Choroid plexus epithelial cell (primary cell): ENCODE measurements around the gene SCAPER.

Source experiments
- DNase-seq: peaks from one replicate; pipeline ENCODE4 v3.0.0-alpha.2; 2010; ENCODE audit warnings: low read depth
- H3K4me3 ChIP-seq: 2 replicates; pipeline ENCODE4 v1.5.1; 2011; ENCODE audit warnings: low read depth, mild to moderate bottlenecking, control low read depth, low read length, moderate library complexity
- TF ChIP-seq, protein P1 (sequence below): conservative IDR thresholded peaks from 2 replicates; pipeline ENCODE4 v1.5.1; 2011; ENCODE audit warnings: low read depth, mild to moderate bottlenecking, control low read depth, inconsistent platforms, low read length, moderate library complexity

SCAPER gene

DNA sequence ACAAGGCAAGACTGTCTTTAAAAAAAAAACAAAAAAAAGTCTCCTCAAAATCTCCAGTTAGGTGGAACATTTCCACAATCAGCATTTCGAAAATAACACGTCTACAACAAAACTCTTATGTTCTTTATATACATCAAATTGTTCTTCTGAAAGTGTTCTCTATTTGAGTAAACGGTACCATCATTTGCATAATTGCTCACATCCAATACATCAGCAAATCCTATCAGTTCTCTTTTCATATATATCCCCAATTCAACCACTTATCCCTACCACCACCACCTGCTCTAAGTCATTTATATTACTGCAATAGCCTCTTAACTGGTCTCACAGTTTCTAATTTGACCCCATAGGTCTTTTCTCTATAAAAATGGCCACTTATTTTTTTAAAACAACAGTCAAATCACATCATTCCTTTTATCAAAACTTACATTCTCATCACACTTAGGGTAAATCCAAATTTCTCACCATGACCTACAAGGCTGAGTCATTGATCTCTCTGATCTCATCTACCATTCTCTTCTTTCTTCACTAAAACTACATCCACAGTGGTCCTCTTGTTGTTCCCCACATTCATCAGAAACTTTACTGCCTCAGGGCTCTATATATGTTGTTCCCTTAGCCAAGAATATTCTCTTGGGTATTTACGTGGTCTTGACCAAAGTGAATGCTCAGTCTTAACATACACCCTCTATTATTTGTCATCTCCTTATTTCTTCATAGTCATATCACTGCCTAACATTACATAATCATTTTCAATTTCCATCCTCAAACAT is 237.0 kb downstream of the SCAPER start:
- no peak for DNase-seq

DNA sequence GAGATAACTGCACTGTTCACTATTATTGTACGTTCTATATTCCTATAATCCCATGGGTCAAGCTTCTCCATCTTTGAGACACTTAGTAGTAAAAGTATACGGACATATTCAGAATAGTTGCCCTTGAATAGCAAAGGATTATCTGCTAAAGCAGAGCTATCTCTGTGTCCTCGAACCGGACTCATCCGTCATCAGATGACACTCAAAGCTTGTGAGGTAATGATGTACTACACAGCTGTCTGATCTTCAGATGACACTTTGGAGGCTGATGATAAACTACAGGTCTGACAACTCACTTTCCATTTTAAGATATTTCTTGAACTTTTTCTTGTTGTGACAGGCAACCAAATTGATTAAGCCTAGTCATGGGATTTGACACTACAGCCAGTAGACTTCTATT is 240.2 kb downstream of the SCAPER start:
- TF ChIP-seq, protein P1, sequence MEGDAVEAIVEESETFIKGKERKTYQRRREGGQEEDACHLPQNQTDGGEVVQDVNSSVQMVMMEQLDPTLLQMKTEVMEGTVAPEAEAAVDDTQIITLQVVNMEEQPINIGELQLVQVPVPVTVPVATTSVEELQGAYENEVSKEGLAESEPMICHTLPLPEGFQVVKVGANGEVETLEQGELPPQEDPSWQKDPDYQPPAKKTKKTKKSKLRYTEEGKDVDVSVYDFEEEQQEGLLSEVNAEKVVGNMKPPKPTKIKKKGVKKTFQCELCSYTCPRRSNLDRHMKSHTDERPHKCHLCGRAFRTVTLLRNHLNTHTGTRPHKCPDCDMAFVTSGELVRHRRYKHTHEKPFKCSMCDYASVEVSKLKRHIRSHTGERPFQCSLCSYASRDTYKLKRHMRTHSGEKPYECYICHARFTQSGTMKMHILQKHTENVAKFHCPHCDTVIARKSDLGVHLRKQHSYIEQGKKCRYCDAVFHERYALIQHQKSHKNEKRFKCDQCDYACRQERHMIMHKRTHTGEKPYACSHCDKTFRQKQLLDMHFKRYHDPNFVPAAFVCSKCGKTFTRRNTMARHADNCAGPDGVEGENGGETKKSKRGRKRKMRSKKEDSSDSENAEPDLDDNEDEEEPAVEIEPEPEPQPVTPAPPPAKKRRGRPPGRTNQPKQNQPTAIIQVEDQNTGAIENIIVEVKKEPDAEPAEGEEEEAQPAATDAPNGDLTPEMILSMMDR: no peak
- DNase-seq: no peak
- no peak overlapping the region for H3K4me3 ChIP-seq

More for the DNA sequence above, 237.0 kb downstream of the SCAPER start:
- no peak overlapping the region for H3K4me3 ChIP-seq
- TF ChIP-seq, protein P1: no peak

DNA sequence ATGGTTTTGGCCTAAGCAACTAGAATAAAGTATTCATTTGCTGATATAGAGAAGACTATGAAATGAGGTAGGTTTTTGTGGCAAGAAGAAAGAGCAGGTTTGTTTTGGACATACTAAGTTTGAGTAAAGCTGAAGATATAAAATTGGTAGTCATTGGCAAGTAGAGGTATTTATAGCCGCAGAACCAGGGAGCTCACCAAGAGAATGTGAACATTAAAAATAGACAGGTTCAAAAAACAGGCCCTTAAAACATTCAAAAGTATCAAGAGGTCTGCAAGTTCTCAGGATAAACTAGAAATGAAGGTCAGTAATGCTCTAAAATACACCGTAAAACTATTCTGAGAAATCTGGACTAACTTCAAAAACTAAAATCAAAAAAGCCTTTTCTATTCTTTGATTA is 240.7 kb downstream of the SCAPER start:
- no peak for DNase-seq
- no peak overlapping the region for H3K4me3 ChIP-seq
- TF ChIP-seq, protein P1: no peak

DNA sequence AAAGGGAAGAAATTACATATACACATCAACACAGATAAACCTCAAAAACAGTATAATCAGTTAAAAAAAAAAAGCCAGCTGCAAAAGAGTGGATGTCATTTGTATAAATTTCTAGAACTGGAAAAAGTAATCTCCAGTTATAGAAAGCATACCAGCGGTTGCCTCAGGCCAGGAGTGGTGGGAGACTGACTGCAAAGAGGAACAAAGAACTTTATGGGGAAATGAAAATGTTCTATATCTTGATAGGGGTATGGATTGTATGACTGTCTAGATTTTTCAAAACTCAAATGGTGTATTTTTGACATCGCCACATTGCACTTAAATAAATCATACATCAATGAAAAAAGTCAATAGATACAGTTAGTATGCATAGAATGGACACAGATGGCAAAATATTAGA is 241.6 kb downstream of the SCAPER start:
- TF ChIP-seq, protein P1: no peak
- DNase-seq: no peak
- no peak overlapping the region for H3K4me3 ChIP-seq

DNA sequence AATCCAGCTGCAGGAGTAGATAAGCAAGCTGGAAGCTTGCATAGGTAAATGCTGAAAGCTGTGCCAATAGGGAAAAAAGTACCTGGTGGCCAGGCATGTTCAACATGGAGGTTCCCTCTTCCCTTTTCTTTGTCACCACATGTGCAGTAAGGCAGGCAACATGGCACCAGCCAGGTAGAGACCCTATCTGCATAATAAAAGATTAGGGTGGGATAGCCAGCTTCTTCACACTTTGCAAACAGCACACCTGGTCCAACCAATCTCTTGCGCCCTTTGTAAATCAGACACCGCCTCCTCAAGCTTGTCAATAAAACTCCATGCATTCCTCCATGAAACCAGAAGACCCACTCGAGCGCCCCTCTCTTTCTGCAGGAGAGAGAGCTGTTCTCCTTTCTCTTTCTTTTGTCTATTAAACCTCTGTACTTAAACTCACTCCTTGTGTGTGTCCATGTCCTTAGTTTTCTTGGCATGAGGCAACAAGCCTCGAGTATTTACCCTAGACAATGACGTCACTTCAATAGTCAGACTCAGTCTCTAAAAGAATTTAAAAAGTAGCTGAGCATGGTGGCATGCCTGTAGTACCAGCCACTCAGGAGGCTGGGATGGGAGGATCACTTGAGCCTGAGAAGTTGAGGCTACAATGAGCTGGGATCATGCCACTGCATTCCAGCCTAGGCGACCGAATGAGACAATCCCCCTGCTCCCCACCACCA is 256.3 kb downstream of the SCAPER start:
- no peak for DNase-seq
- H3K4me3 ChIP-seq: no peak overlapping the region
- TF ChIP-seq, protein P1: no peak

DNA sequence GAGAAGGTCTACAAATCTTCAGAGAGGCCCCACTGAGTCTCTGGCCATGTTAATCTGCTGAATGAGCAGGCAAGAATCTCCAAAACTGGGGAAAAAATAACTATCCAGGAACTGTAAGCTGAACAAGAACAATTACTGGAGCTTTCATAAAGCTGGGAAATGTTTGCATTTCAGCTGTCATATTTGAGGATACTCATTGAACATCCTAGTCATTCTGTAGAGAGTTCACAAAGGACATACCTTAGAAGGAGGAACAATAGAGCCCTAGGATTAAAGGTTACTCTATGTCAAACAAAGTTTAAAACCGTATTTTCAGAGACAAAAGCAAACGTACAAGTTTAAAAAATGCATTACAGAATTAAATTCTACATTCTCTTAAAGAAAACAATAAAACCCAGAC is 257.5 kb downstream of the SCAPER start:
- TF ChIP-seq, protein P1: no peak
- DNase-seq: no peak
- H3K4me3 ChIP-seq: no peak overlapping the region
